ENCODE data around the gene SEPTIN10. TPM values are rescaled to one million over a fixed set of nuclear protein-coding genes. Genes with fewer than 3 reads are reported as not detected.

Gene SEPTIN10
- total RNA-seq, 1 experiment from 2014 or later = 113 TPM

- no peak overlapping the region for H3K9ac ChIP-seq (ENCODE audit: low read length)
- no peak overlapping the region for H3K4me3 ChIP-seq (replicated peaks in 1 of 2; ENCODE audit: low read depth in 1 of 2, low read length in 2 of 2)
- H4K20me1 ChIP-seq (ENCODE audit: insufficient read depth) = no peaks in the 10 kb centered on the region
- ChIA-PET RAD21 (ENCODE audit: low non-redundant PET in 1 of 2, low total read pairs in 2 of 2, uncharacterized antibody in 2 of 2, unreplicated experiment in 2 of 2) (no interaction called here), CTCF (interaction anchor here (1.5 kb wide), 1 partner anchor 187 kb away, joined by 8 read pairs; no protein-coding TSS in a partner anchor), POLR2A (no interaction called here)
- no peak; the same call in 1 of the 2 replicates for ATAC-seq
- DNase-seq (ENCODE audit: low read depth, low spot score) = no peak
- H3K36me3 ChIP-seq (ENCODE audit: control insufficient read depth in 1 of 2, insufficient read depth in 2 of 2, low read length in 2 of 2) = peaks cover 3 to 7% of the 10 kb centered on the region in 2 experiments; a peak in 2 of 4 replicates
- no TSS peak for BruUV-seq (replicated peaks)
- no peaks in the 10 kb centered on the region for H3K9me3 ChIP-seq (ENCODE audit: control insufficient read depth in 1 of 2, insufficient read depth in 1 of 2, low read depth in 1 of 2, low read length in 2 of 2)
- H3K27ac ChIP-seq (ENCODE audit: low read depth, low read length) = no peak overlapping the region
- no peaks in the 10 kb centered on the region for H3K79me2 ChIP-seq (ENCODE audit: insufficient read depth, low read length)
- no peak overlapping the region for H3K4me2 ChIP-seq (ENCODE audit: low read length)
- H3K4me1 ChIP-seq (ENCODE audit: control insufficient read depth in 1 of 2, insufficient read depth in 2 of 2, low read length in 2 of 2) = peaks cover 0 to 3% of the 10 kb centered on the region in 2 experiments; a peak in 1 of 4 replicates
- H3K9me2 ChIP-seq (ENCODE audit: insufficient read depth) = no peaks in the 10 kb centered on the region
- intact Hi-C loops (cut with micrococcal nuclease) = loop anchor here (5.0 kb wide), 1 partner anchor 63 kb away; the partner anchor contains the start of genes SEPTIN10 and SOWAHC
- no peaks in the 10 kb centered on the region for H3K27me3 ChIP-seq (ENCODE audit: insufficient read depth, low read length)
- no peak overlapping the region for H2AFZ ChIP-seq (ENCODE audit: low read depth, low read length, poor library complexity, severe bottlenecking)
- TF ChIP-seq EGR1 (IDR thresholded peaks at IDR 0.05; ENCODE audit: low read depth) (no peak), POLR2A (IDR thresholded peaks at IDR 0.05; ENCODE audit: borderline replicate concordance, extremely low read depth, insufficient read depth, insufficient read length) (no peak), SP1 (IDR thresholded peaks at IDR 0.05; ENCODE audit: low read depth) (no peak), ELF1 (IDR thresholded peaks at IDR 0.05; ENCODE audit: borderline replicate concordance, low read depth) (no peak), SRF (IDR thresholded peaks at IDR 0.05; ENCODE audit: low read depth) (no peak)
These were observed 64.7 kb downstream of the SEPTIN10 start for GRCh38 chr2:109549016-109549590.

GRCh38 chr2:109547280-109547679, 66.5 kb downstream of the SEPTIN10 start:
- Histone ChIP-seq H3K4me1 (ENCODE audit: control insufficient read depth in 1 of 2, insufficient read depth in 2 of 2, low read length in 2 of 2) (peaks cover 0 to 3% of the 10 kb centered on the region in 2 experiments; a peak in 1 of 4 replicates), H3K4me2 (ENCODE audit: low read length) (no peak overlapping the region), H3K4me3 (replicated peaks in 1 of 2; ENCODE audit: low read depth in 1 of 2, low read length in 2 of 2) (no peak overlapping the region), H3K79me2 (ENCODE audit: insufficient read depth, low read length) (no peaks in the 10 kb centered on the region), H3K27ac (ENCODE audit: low read depth, low read length) (no peak overlapping the region), H2AFZ (ENCODE audit: low read depth, low read length, poor library complexity, severe bottlenecking) (no peak overlapping the region), H3K9me3 (ENCODE audit: control insufficient read depth in 1 of 2, insufficient read depth in 1 of 2, low read depth in 1 of 2, low read length in 2 of 2) (no peaks in the 10 kb centered on the region), H3K36me3 (ENCODE audit: control insufficient read depth in 1 of 2, insufficient read depth in 2 of 2, low read length in 2 of 2) (peaks cover 0 to 4% of the 10 kb centered on the region in 2 experiments; a peak in 2 of 4 replicates), H4K20me1 (ENCODE audit: insufficient read depth) (no peaks in the 10 kb centered on the region), H3K9me2 (ENCODE audit: insufficient read depth) (no peaks in the 10 kb centered on the region), H3K27me3 (ENCODE audit: insufficient read depth, low read length) (no peaks in the 10 kb centered on the region), H3K9ac (ENCODE audit: low read length) (no peak overlapping the region)
- intact Hi-C loops (cut with micrococcal nuclease) = loop anchor here (5.0 kb wide), 1 partner anchor 65 kb away; the partner anchor contains the start of genes SEPTIN10 and SOWAHC
- RAD21 ChIA-PET (ENCODE audit: low non-redundant PET in 1 of 2, low total read pairs in 2 of 2, uncharacterized antibody in 2 of 2, unreplicated experiment in 2 of 2) = interaction anchor here (0.6 to 1.8 kb wide), 3 partner anchors 60 to 116 kb away, joined by 3 to 8 read pairs (median 3); no protein-coding TSS in a partner anchor
- no TSS peak for BruUV-seq (replicated peaks)
- DNase-seq (ENCODE audit: low read depth, low spot score) = no peak
- CTCF ChIA-PET = interaction anchor here (1.2 to 1.8 kb wide), 5 partner anchors 13 to 188 kb away, joined by 4 to 23 read pairs (median 14); no protein-coding TSS in a partner anchor
- POLR2A ChIA-PET = no interaction called here
- ATAC-seq = no peak
- no peak for TF ChIP-seq SIN3A (IDR thresholded peaks at IDR 0.05; ENCODE audit: low read depth)
